ACC112 (cell line): ENCODE measurements around the gene STAP2.

Experiments used
- H2AFZ ChIP-seq: fragments of 200-600 bp; sonication (generic); one replicate; pipeline ENCODE4 v1.6.0; 2017; ENCODE audit warnings: antibody characterized with exemption, low read length; ENCODE audit not compliant: unreplicated experiment
- H3K27ac ChIP-seq: fragments of 200-600 bp; sonication (generic); 2 replicates; pipeline ENCODE4 v1.5.1; 2014; ENCODE audit warnings: low read depth, mild to moderate bottlenecking, antibody characterized with exemption, low read length, moderate library complexity
- H3K27me3 ChIP-seq: fragments of 200-600 bp; sonication (generic); 2 replicates; pipeline ENCODE4 v1.6.1; 2014; ENCODE audit warnings: mild to moderate bottlenecking, antibody characterized with exemption, low read length, moderate library complexity, mixed read lengths; ENCODE audit not compliant: insufficient read depth
- H3K36me3 ChIP-seq: fragments of 200-600 bp; sonication (generic); 2 replicates; pipeline ENCODE4 v1.6.1; 2016; ENCODE audit warnings: mild to moderate bottlenecking, antibody characterized with exemption, low read length, moderate library complexity, mixed read lengths; ENCODE audit not compliant: insufficient read depth
- H3K4me1 ChIP-seq: fragments of 200-600 bp; sonication (generic); one replicate; pipeline ENCODE4 v1.6.1; 2016; ENCODE audit warnings: low read length, mixed read lengths; ENCODE audit not compliant: insufficient read depth, unreplicated experiment, control insufficient read depth
- H3K4me3 ChIP-seq: fragments of 200-600 bp; sonication (generic); 2 replicates; pipeline ENCODE4 v1.5.1; 2014; ENCODE audit warnings: mild to moderate bottlenecking, low read depth, low read length
- H3K79me2 ChIP-seq: fragments of 200-600 bp; sonication (generic); one replicate; pipeline ENCODE4 v1.6.0; 2016; ENCODE audit warnings: low read length; ENCODE audit not compliant: control insufficient read depth, unreplicated experiment, insufficient read depth

The STAP2 gene

GRCh38 chr19:4375164-4376027 lies 36.8 kb upstream of the STAP2 start:
- H3K4me1 ChIP-seq: peaks cover 65% of the 10 kb centered on the region
- H3K79me2 ChIP-seq: peaks cover 70% of the 10 kb centered on the region
- no peak overlapping the region for H2AFZ ChIP-seq
- no peaks in the 10 kb centered on the region for H3K27me3 ChIP-seq
- no peaks in the 10 kb centered on the region for H3K36me3 ChIP-seq
- H3K27ac ChIP-seq: peak overlapping the region; percentile 94
- H3K4me3 ChIP-seq: no peak overlapping the region

- H3K79me2 ChIP-seq: peaks cover 71% of the 10 kb centered on the region
- 0 out of 2 replicates have a peak overlapping the region, but pooled peaks have one; percentile 41 for H3K4me3 ChIP-seq
- no peaks in the 10 kb centered on the region for H3K27me3 ChIP-seq
- no peaks in the 10 kb centered on the region for H3K36me3 ChIP-seq
- no peak overlapping the region for H2AFZ ChIP-seq
- H3K4me1 ChIP-seq: peaks cover 62% of the 10 kb centered on the region
- peak overlapping the region; percentile 94 for H3K27ac ChIP-seq
Measured at GRCh38 chr19:4374498-4375163, 36.0 kb upstream of the STAP2 start.

GRCh38 chr19:4373601-4374497 lies 35.2 kb upstream of the STAP2 start:
- H3K4me1 ChIP-seq: peaks cover 62% of the 10 kb centered on the region
- peaks cover 76% of the 10 kb centered on the region for H3K79me2 ChIP-seq
- peak overlapping the region; percentile 94 for H3K27ac ChIP-seq
- no peaks in the 10 kb centered on the region for H3K27me3 ChIP-seq
- H3K36me3 ChIP-seq: no peaks in the 10 kb centered on the region
- H3K4me3 ChIP-seq: peak overlapping the region; percentile 41; the same call in 1 of the 2 replicates
- H2AFZ ChIP-seq: no peak overlapping the region

- Histone ChIP-seq H3K79me2 (peaks cover 79% of the 10 kb centered on the region), H3K27me3 (no peaks in the 10 kb centered on the region), H3K27ac (peak overlapping the region; percentile 94), H2AFZ (no peak overlapping the region), H3K4me3 (no peak overlapping the region), H3K36me3 (no peaks in the 10 kb centered on the region), H3K4me1 (peaks cover 70% of the 10 kb centered on the region)
Measured at GRCh38 chr19:4373013-4373367, 34.4 kb upstream of the STAP2 start.

GRCh38 chr19:4372165-4373012 lies 33.8 kb upstream of the STAP2 start:
- no peak overlapping the region for H2AFZ ChIP-seq
- no peak overlapping the region for H3K4me3 ChIP-seq
- H3K27ac ChIP-seq: 0 out of 2 replicates have a peak overlapping the region, but pooled peaks have one; percentile 94
- no peaks in the 10 kb centered on the region for H3K27me3 ChIP-seq
- peaks cover 79% of the 10 kb centered on the region for H3K79me2 ChIP-seq
- H3K36me3 ChIP-seq: no peaks in the 10 kb centered on the region
- peaks cover 68% of the 10 kb centered on the region for H3K4me1 ChIP-seq

- H3K4me3 ChIP-seq: no peak overlapping the region
- H3K4me1 ChIP-seq: peaks cover 60% of the 10 kb centered on the region
- H2AFZ ChIP-seq: no peak overlapping the region
- H3K79me2 ChIP-seq: peaks cover 70% of the 10 kb centered on the region
- no peak overlapping the region for H3K27ac ChIP-seq
- H3K36me3 ChIP-seq: no peaks in the 10 kb centered on the region
- no peaks in the 10 kb centered on the region for H3K27me3 ChIP-seq
Measured at GRCh38 chr19:4371247-4372164, 32.9 kb upstream of the STAP2 start.

- Histone ChIP-seq H3K4me3 (no peak overlapping the region), H3K27me3 (no peaks in the 10 kb centered on the region), H3K27ac (no peak overlapping the region), H2AFZ (no peak overlapping the region), H3K36me3 (no peaks in the 10 kb centered on the region), H3K4me1 (peaks cover 50% of the 10 kb centered on the region), H3K79me2 (peaks cover 64% of the 10 kb centered on the region)
Measured at GRCh38 chr19:4370418-4371041, 31.9 kb upstream of the STAP2 start.

GRCh38 chr19:4369888-4370260 lies 31.2 kb upstream of the STAP2 start:
- Histone ChIP-seq H3K27me3 (no peaks in the 10 kb centered on the region), H3K27ac (no peak overlapping the region), H2AFZ (no peak overlapping the region), H3K4me3 (no peak overlapping the region), H3K36me3 (no peaks in the 10 kb centered on the region), H3K4me1 (peaks cover 43% of the 10 kb centered on the region), H3K79me2 (peaks cover 64% of the 10 kb centered on the region)
